SHP77 treated with DMSO at 0.1 percent for 48 hours (cell line): ENCODE measurements around the gene C1orf105.
A peak's percentile ranks its signal among the peaks of the same experiment; 100 is the strongest.

Source experiments
- DNase-seq: peaks from one replicate; lab custom pipeline; 2025; lab: John Stamatoyannopoulos, UW

C1orf105 gene

GRCh38 chr1:172397221-172397620, 23.3 kb upstream of the C1orf105 start:
- no peak for DNase-seq

- no peak for DNase-seq
Observed at GRCh38 chr1:172397633-172398032, 22.9 kb upstream of the C1orf105 start.

GRCh38 chr1:172398193-172398592, 22.3 kb upstream of the C1orf105 start:
- no peak for DNase-seq

GRCh38 chr1:172398970-172399755, 21.3 kb upstream of the C1orf105 start:
- DNase-seq, result peak; percentile 47

- no peak for DNase-seq
Observed at GRCh38 chr1:172399756-172400721, 20.4 kb upstream of the C1orf105 start.

GRCh38 chr1:172400722-172401105, 19.8 kb upstream of the C1orf105 start:
- DNase-seq, result no peak

- no peak for DNase-seq
Observed at GRCh38 chr1:172401477-172401876, 19.0 kb upstream of the C1orf105 start.

GRCh38 chr1:172401892-172402291, 18.6 kb upstream of the C1orf105 start:
- no peak for DNase-seq

- no peak for DNase-seq
Observed at GRCh38 chr1:172402878-172403569, 17.5 kb upstream of the C1orf105 start.

- no peak for DNase-seq
Observed at GRCh38 chr1:172404121-172404520, 16.4 kb upstream of the C1orf105 start.

- DNase-seq, result no peak
Observed at GRCh38 chr1:172405912-172406311, 14.6 kb upstream of the C1orf105 start.

- no peak for DNase-seq
Observed at GRCh38 chr1:172406968-172407367, 13.5 kb upstream of the C1orf105 start.

- no peak for DNase-seq
Observed at GRCh38 chr1:172408958-172409357, 11.5 kb upstream of the C1orf105 start.

GRCh38 chr1:172410027-172410426, 10.5 kb upstream of the C1orf105 start:
- no peak for DNase-seq

GRCh38 chr1:172411791-172412338, 8.6 kb upstream of the C1orf105 start:
- DNase-seq, result no peak

- DNase-seq, result no peak
Observed at GRCh38 chr1:172414331-172414730, 6.2 kb upstream of the C1orf105 start.

GRCh38 chr1:172416496-172417035, 3.9 kb upstream of the C1orf105 start:
- DNase-seq, result no peak

GRCh38 chr1:172417557-172417956, 2.9 kb upstream of the C1orf105 start:
- DNase-seq, result no peak

- DNase-seq, result no peak
Observed at GRCh38 chr1:172421974-172422604, 1.6 kb downstream of the C1orf105 start.

- no peak for DNase-seq
Observed at GRCh38 chr1:172423336-172423735, 2.9 kb downstream of the C1orf105 start.

- DNase-seq, result no peak
Observed at GRCh38 chr1:172425339-172425738, 4.9 kb downstream of the C1orf105 start.
